Astrocyte of the cerebellum (primary cell): Measurements from ENCODE around the gene FOXC2.

Experiments
- DNase-seq: peaks from one replicate; pipeline ENCODE4 v3.0.0-alpha.2; 2011; ENCODE audit warnings: low read depth
- H3K4me3 ChIP-seq: 2 replicates; pipeline ENCODE4 v1.5.1; 2011; ENCODE audit warnings: mild to moderate bottlenecking, low read depth, low read length, moderate library complexity
- in situ Hi-C: cut with HindIII; loops from 2 replicates; pipeline ENCODE4 v1.10.0; 2017; ENCODE audit warnings: low sequenced_read_pairs
- TF ChIP-seq, protein P1 (sequence below): IDR thresholded peaks from 2 replicates; pipeline ENCODE4 v1.5.1; 2012; ENCODE audit warnings: low read length, low read depth, moderate library complexity, mild to moderate bottlenecking; ENCODE audit errors: missing control alignments

FOXC2 gene

DNA sequence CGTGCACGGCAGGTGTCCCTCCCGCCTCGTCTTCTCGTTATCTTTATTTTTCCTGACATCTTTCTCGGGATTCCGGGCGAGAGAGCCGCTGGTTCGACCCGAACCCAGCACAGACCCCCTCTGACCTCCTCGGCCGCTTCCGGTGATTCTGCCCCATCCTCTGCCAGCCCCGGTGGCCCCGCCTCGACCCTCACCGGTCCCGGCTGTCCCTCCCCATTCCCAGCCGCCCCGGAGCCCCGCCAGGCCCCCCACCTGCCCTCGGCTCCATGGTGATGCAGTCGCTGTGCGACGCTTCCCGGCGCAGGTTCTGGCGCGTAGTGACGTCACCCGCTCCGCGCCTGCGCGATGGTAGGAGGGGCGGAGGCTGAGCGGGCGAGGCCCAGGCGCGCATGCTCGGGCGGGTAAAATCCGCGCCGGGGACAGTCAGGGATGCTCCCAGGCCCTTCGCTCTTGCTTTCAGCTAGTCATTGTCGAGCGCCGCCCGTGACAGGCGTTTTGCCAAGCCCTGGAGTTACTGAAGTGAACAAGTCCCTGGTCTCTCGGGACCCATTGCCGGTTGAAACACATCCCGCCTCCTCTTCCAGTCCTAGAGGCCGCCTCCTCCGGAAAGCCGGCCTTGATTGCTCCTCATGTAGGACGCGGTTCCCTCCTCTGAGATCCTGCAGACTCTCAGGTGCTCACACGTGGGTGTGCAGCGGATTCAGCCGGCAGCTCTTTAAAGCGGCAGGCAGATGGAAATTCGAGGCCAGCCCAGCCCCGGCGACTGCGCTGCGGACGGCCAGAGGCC, 11.5 kb upstream of the FOXC2 start, which contains the start of gene MTHFSD:
TSS of gene MTHFSD (minus strand) at position 319 of the 787 bp plus-strand sequence. CDS start at position 268, 51 bp downstream.
- peak; percentile 79 for DNase-seq

GRCh38 chr16:86555704-86556075, 10.9 kb upstream of the FOXC2 start:
- TF ChIP-seq, protein P1, sequence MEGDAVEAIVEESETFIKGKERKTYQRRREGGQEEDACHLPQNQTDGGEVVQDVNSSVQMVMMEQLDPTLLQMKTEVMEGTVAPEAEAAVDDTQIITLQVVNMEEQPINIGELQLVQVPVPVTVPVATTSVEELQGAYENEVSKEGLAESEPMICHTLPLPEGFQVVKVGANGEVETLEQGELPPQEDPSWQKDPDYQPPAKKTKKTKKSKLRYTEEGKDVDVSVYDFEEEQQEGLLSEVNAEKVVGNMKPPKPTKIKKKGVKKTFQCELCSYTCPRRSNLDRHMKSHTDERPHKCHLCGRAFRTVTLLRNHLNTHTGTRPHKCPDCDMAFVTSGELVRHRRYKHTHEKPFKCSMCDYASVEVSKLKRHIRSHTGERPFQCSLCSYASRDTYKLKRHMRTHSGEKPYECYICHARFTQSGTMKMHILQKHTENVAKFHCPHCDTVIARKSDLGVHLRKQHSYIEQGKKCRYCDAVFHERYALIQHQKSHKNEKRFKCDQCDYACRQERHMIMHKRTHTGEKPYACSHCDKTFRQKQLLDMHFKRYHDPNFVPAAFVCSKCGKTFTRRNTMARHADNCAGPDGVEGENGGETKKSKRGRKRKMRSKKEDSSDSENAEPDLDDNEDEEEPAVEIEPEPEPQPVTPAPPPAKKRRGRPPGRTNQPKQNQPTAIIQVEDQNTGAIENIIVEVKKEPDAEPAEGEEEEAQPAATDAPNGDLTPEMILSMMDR = no peak
- no peak for DNase-seq
- H3K4me3 ChIP-seq = peak overlapping the region; percentile 93
- in situ Hi-C loops = loop anchor here (25.0 kb wide), 2 partner anchors 482 to 707 kb away; no protein-coding TSS in a partner anchor

More for the DNA sequence above, 11.5 kb upstream of the FOXC2 start, which contains the start of gene MTHFSD:
- H3K4me3 ChIP-seq = peak within 1 kb of the TSS; percentile 93
- TF ChIP-seq, protein P1 = no peak
- in situ Hi-C loops = loop anchor here (25.0 kb wide), 2 partner anchors 482 to 707 kb away; no protein-coding TSS in a partner anchor

DNA sequence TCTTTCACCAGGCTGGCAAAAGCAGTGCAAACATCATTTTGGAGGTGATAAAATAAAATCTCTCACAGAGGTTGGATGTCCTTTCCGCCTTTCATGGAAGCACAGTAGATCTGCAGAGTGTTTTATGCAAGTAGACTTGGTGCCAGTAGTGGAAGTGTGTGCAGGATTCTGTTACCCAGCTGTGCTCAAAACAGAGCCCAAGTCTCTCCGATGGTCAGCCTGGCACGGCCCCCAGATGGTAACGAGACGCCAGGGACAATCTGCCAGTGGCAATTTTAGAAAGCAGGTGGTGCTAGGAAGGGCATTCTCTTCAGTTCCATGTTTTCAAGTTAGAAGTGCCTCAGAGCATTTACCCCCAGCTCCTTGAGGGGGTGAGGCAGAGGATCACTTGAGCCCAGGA, 10.1 kb upstream of the FOXC2 start:
- TF ChIP-seq, protein P1 = no peak
- DNase-seq = no peak
- no peak overlapping the region for H3K4me3 ChIP-seq
- in situ Hi-C loops = loop anchor here (25.0 kb wide), 2 partner anchors 481 to 706 kb away; no protein-coding TSS in a partner anchor

DNA sequence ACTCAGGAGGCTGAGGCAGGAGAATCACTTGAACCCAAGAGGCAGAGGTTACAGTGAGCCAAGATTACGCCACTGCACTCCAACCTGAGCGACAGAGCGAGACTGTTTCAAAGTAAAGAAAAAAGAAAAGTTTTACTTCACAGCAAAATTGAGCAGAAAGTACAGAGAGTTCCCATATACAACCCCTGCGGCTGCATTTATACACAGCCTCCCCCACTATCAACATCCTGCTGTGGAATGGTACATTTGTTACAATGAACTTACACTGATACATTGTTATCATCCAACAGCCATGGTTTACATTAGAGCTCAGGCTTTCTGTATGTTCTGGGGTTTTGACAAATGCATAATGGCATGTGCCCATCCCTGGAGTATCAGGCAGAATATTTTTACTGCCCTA, 9.0 kb upstream of the FOXC2 start:
- in situ Hi-C loops = loop anchor here (25.0 kb wide), 2 partner anchors 480 to 705 kb away; no protein-coding TSS in a partner anchor
- no peak for DNase-seq
- TF ChIP-seq, protein P1 = no peak
- H3K4me3 ChIP-seq = no peak overlapping the region

- no peak for DNase-seq
- TF ChIP-seq, protein P1 = no peak
- in situ Hi-C loops = loop anchor here (25.0 kb wide), 2 partner anchors 479 to 704 kb away; no protein-coding TSS in a partner anchor
- H3K4me3 ChIP-seq = no peak overlapping the region
Measured at GRCh38 chr16:86558355-86559193, 8.1 kb upstream of the FOXC2 start.

GRCh38 chr16:86559802-86560305, 6.8 kb upstream of the FOXC2 start:
- no peak for DNase-seq

More at GRCh38 chr16:86559802-86560305, 6.8 kb upstream of the FOXC2 start:
- in situ Hi-C loops = loop anchor here (25.0 kb wide), 2 partner anchors 477 to 702 kb away; no protein-coding TSS in a partner anchor
- H3K4me3 ChIP-seq = no peak overlapping the region
- TF ChIP-seq, protein P1 = no peak
